Memory B cell (primary cell): ENCODE data around the gene PPTC7.
"Not testable (repeated sequence)": the region's sequence is repeated elsewhere in the genome, so short reads cannot be mapped to it uniquely, and the experiment has no call there.

Experiments
- ATAC-seq: fragments of 150-1000 bp; cut with Tn5 transposase; 2 replicates; pipeline ENCODE4 v1.10.0; 2021; ENCODE audit warnings: low read depth, mild to moderate bottlenecking, moderate library complexity
- DNase-seq, 2 donors: peaks; one replicate each; pipeline ENCODE4 v3.0.0; 2022; ENCODE audit warnings: low spot score in 2 of 2
- H3K27ac Mint-ChIP-seq: one replicate; pipeline ENCODE4 v1.8.0; 2022; ENCODE audit warnings: mild to moderate bottlenecking, moderate library complexity, mixed read lengths
- H3K27me3 Mint-ChIP-seq: one replicate; pipeline ENCODE4 v1.8.0; 2022; ENCODE audit warnings: mixed read lengths
- H3K36me3 Mint-ChIP-seq: one replicate; pipeline ENCODE4 v1.8.0; 2022; ENCODE audit warnings: mild to moderate bottlenecking, mixed read lengths
- H3K4me1 Mint-ChIP-seq: one replicate; pipeline ENCODE4 v1.8.0; 2022; ENCODE audit warnings: mixed read lengths
- H3K4me3 Mint-ChIP-seq: one replicate; pipeline ENCODE4 v1.8.0; 2022; ENCODE audit warnings: mild to moderate bottlenecking, moderate library complexity, mixed read lengths
- H3K9me3 Mint-ChIP-seq: one replicate; pipeline ENCODE4 v1.8.0; 2022; ENCODE audit warnings: mixed read lengths

Gene PPTC7

DNA sequence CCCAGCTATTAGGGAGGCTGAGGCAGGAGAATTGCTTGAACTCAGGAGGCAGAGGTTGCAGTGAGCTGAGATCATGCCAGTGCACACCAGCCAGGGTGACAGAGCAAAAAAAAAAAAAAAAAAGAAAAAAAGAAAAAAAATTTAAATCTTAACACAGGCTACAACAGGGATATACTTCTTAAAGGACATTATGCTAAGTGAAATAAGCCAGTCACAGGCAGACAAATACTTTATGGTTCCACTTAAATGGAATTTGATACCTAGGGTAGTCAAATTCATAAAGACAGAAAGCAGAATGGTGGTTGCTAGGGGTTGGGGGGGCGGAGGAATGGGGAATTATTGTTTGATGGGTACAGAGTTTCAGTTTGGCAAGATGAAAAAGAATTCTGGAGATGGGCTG lies 14.8 kb upstream of the PPTC7 start:
- no peaks in the 10 kb centered on the region for H3K27me3 Mint-ChIP-seq
- ATAC-seq (no peak), DNase-seq (no peak)
- peaks cover 15% of the 10 kb centered on the region for H3K4me1 Mint-ChIP-seq
- no peak overlapping the region for H3K27ac Mint-ChIP-seq
- H3K4me3 Mint-ChIP-seq, result no peak overlapping the region
- H3K9me3 Mint-ChIP-seq, result no peaks in the 10 kb centered on the region
- no peaks in the 10 kb centered on the region for H3K36me3 Mint-ChIP-seq

DNA sequence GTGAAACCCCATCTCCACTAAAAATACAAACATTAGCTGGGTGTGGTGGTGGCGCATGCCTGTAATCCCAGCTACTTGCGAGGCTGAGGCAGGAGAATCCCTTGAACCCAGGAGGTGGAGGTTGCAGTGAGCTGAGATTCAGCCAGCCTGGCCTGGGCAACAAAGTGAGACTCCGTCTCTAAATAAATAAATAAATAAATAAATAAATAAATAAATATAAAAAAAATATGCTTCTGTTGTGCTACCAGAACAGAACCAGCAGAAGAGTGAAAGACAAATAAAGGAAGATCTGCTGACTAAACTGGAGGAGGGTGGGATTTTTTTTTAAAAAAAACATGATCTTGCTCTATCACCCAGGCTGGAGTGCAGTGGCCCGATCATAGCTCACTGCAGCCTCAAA lies 9.8 kb upstream of the PPTC7 start:
- H3K36me3 Mint-ChIP-seq, H3K27ac Mint-ChIP-seq, H3K27me3 Mint-ChIP-seq, ATAC-seq, DNase-seq, H3K4me3 Mint-ChIP-seq, H3K9me3 Mint-ChIP-seq: not testable (repeated sequence)
- peaks cover 22% of the 10 kb centered on the region for H3K4me1 Mint-ChIP-seq

DNA sequence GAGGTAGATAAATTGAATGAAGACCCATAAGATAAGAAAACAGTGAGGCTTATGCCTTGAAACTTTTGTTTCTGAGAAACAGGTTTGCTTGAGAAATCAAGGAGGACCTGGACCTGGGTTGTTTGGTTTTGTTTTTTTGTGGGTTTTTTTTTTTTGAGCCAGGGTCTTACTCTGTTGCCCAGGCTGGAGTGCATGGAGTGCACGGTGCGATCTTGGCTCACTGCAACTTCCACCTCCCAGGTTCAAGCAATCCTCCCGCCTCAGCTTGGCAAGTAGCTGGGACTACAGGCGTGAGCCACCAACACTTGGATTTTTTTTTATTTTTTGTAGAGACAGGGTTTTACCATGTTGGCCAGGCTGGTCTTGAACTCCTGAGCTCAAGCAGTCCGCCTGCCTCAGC lies 9.0 kb upstream of the PPTC7 start:
- DNase-seq (no peak), ATAC-seq (no peak)
- no peaks in the 10 kb centered on the region for H3K36me3 Mint-ChIP-seq
- peaks cover 22% of the 10 kb centered on the region for H3K4me1 Mint-ChIP-seq
- H3K27ac Mint-ChIP-seq, result peak overlapping the region; percentile 99
- no peak overlapping the region for H3K4me3 Mint-ChIP-seq
- no peaks in the 10 kb centered on the region for H3K27me3 Mint-ChIP-seq
- no peaks in the 10 kb centered on the region for H3K9me3 Mint-ChIP-seq

DNA sequence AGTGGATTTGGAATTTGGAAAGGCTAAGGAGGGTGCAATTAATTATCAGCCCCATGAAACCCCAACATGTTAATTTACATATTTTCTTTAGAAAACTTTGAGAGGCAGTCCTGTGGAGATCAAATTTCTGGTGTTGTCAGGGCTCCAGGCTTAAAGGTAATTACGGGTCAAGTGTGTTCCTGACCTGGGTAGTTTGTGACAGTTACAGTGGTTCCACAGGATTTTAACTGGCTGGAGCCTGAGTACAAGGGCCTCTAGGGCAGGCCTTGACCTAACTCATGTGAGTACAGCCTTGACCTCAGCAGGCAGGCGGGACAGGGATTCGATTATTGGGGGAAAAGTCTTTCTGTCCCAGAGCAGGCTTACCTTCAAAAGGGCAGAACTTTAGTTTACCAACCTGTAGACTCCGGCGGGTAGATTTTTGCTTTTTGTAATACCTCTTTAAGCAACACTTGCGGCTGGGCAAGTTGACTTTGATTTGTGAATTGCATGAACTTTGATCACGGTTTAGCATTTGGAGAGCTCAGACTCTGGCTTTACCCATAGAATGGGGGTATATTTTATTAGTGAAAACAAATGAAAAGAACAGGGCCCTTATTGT lies 8.4 kb upstream of the PPTC7 start:
- peak; percentile 14 for ATAC-seq
- Mint-ChIP-seq H3K4me3 (no peak overlapping the region), H3K4me1 (peaks cover 23% of the 10 kb centered on the region), H3K27ac (peak overlapping the region; percentile 99), H3K27me3 (no peaks in the 10 kb centered on the region), H3K9me3 (no peaks in the 10 kb centered on the region), H3K36me3 (no peaks in the 10 kb centered on the region)
- no peak for DNase-seq

DNA sequence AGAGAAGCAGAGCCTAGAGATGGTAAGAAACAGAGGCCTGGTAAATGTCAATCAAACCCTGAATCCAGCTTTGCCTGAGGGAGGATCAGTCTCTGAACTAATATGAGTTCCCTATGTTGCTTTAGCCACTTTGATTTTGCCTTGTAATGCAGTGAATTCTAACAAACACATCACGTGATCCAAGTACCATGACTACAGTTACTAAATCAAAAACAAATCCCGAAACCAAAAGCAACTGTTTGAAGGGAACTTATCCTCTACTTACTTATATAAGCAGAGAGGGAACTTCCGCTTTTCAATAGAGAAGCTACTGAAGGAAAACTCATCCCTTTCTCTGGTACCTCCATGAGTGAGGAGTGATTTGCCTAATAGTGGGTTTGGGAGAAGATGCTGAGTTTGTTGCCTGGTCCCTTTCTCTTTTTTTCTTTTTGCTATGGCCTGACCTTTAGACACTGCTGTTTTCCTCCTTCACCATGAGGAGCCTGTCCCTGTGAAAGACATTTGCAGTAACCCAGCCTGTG lies 7.7 kb upstream of the PPTC7 start:
- peak; percentile 94 for ATAC-seq
- Mint-ChIP-seq H3K36me3 (no peaks in the 10 kb centered on the region), H3K27ac (peak overlapping the region; percentile 99), H3K27me3 (no peaks in the 10 kb centered on the region), H3K4me1 (peaks cover 24% of the 10 kb centered on the region), H3K9me3 (no peaks in the 10 kb centered on the region), H3K4me3 (peak overlapping the region; percentile 32)
- peak; percentile 46 to 66 for DNase-seq

DNA sequence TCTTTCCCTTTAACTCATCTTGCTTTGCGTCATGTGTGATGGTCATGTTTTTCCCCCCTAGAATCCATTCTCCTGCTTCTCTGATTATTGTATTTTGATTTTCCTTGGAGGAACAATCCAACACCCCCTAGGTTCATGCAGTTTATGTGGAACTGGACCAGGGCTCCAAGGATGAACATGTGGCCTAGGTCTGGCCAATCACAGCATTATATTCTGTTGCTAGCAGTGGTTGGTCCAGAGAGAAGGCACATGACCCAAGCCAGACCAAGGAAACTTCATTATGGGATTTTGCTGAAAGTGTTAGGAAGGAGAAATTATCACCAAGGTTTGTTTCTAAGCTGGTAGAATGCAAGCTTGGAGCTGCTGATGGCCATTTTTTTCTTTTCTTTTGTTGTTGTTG lies 6.9 kb upstream of the PPTC7 start:
- no peak for ATAC-seq
- Mint-ChIP-seq H3K4me1 (peaks cover 24% of the 10 kb centered on the region), H3K4me3 (peak overlapping the region; percentile 6)

DNA sequence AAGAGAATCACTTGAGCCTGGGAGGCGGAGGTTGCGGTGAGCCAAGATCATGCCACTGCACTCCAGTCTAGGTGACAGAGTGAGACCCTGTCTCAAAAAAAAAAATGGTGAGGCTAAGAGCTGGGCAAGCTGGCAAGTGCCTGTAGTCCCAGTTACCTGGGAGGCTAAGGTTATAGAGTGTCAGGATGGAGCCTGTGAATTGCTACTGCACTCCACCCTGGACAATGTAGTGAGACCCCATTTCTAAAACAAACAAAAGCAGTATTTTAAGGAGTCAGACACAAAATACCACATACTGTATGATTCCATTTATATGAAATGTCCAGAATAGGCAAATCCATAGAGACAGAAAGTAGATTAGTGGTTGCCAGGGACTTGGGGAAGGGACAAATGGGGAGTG lies 4.0 kb upstream of the PPTC7 start:
- H3K9me3 Mint-ChIP-seq, H3K4me3 Mint-ChIP-seq, DNase-seq, ATAC-seq, H3K27me3 Mint-ChIP-seq, H3K36me3 Mint-ChIP-seq: not testable (repeated sequence)
- Mint-ChIP-seq H3K27ac (peak overlapping the region; percentile 33), H3K4me1 (peaks cover 30% of the 10 kb centered on the region)

More for the DNA sequence above, 6.9 kb upstream of the PPTC7 start:
- H3K36me3 Mint-ChIP-seq, result no peaks in the 10 kb centered on the region
- DNase-seq, result no peak
- H3K9me3 Mint-ChIP-seq, result no peaks in the 10 kb centered on the region
- no peaks in the 10 kb centered on the region for H3K27me3 Mint-ChIP-seq
- peak overlapping the region; percentile 99 for H3K27ac Mint-ChIP-seq

DNA sequence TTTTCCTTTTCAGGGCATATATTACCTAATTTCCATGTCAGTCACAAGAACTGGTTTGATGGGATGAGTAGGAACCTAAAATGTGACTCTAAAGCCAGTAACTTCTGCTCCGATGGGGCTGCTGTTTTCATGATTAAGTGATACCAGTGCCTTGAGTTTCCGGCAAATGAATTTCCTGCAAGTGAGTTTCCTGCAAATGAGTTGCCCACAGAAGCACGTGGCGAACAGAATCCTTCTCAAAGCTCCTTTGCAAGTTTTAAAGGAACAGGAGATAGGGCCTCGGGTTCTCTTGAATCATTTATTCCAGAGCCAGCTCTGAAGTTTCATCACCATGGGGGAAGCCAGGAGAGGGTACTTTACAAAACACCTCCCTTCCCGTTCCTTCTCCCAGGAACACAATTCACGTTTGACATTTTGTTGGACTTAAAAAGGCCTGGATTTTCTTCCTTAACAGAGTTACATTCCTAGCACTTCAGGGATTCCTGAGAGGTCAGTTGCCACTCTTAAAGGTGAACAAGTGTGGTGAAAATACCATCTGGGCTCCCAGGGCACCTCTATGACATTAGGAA lies 2.2 kb upstream of the PPTC7 start:
- DNase-seq (no peak), ATAC-seq (no peak)
- no peaks in the 10 kb centered on the region for H3K9me3 Mint-ChIP-seq
- H3K27ac Mint-ChIP-seq, result no peak overlapping the region
- H3K4me1 Mint-ChIP-seq, result peaks cover 31% of the 10 kb centered on the region
- H3K4me3 Mint-ChIP-seq, result no peak overlapping the region
- H3K36me3 Mint-ChIP-seq, result no peaks in the 10 kb centered on the region
- H3K27me3 Mint-ChIP-seq, result no peaks in the 10 kb centered on the region

DNA sequence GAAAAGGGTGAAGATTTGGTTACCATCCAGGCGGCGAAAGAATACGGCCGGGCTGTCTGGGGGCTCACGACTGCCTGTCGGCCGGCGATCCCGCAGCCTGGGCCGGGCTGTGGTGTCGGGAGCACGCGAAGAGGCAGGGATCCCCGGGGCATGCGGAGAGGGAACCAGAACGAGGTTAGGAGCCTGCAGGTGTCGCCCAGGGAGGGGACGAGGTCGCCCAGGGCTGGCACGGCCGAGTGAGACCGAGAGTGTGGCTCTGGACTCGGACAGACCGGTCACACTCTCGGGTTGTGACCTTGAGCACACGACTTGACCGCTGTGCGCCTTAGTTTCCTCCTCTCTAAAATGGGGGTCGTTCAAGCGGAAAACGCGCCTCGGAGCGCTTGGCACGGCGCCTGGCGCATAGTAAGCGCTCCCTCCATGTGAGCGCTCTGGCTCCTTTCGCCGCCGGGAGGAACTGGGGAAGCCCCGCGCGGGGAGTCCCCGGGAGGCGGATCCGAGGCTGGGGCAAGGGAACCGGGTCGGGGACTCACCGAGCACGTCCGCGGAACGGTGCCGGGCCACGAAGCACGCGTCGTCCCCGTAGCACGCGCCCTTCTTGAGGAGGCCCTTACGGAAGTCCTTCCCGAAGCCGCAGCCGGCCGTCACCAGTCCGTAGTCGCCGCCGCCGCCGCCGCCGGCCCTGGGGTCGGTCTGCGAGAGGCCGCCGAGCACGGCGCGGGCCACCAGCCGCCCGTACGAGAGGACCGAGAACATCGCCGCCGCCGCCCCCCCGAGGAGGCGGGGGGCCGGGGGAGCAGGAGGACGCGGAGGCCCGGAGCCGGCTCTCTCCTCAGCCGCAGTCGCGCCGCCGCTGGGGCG lies 612 bp downstream of the PPTC7 start:
- H3K4me1 Mint-ChIP-seq, result peaks cover 43% of the 10 kb centered on the region
- peak overlapping the region; percentile 97 for H3K27ac Mint-ChIP-seq
- ATAC-seq (peak; percentile 67), DNase-seq (peak; percentile 79)
- H3K9me3 Mint-ChIP-seq, result no peaks in the 10 kb centered on the region
- H3K4me3 Mint-ChIP-seq, result peak overlapping the region; percentile 91
- H3K36me3 Mint-ChIP-seq, result no peaks in the 10 kb centered on the region
- H3K27me3 Mint-ChIP-seq, result no peaks in the 10 kb centered on the region

DNA sequence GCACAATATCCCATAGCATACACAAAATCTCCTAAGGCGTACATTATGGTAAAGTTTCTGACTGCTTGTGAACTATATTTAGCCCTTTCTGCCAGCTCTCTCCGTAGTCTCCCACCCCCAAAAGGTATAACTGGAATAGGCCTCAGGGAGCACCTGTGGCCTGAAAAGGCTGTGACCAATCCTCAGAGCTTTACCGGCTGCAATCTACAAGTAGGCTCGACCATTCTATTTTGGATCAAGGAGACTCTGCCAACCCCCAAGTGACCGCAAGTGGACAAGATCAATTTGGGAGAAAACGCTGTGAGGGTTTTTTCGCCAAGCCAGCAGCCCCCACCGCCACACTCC lies 1.2 kb downstream of the PPTC7 start:
- H3K27ac Mint-ChIP-seq, result peak overlapping the region; percentile 97
- no peaks in the 10 kb centered on the region for H3K36me3 Mint-ChIP-seq
- ATAC-seq (no peak), DNase-seq (no peak)
- H3K27me3 Mint-ChIP-seq, result no peaks in the 10 kb centered on the region
- H3K4me3 Mint-ChIP-seq, result peak overlapping the region; percentile 91
- peaks cover 43% of the 10 kb centered on the region for H3K4me1 Mint-ChIP-seq
- no peaks in the 10 kb centered on the region for H3K9me3 Mint-ChIP-seq

DNA sequence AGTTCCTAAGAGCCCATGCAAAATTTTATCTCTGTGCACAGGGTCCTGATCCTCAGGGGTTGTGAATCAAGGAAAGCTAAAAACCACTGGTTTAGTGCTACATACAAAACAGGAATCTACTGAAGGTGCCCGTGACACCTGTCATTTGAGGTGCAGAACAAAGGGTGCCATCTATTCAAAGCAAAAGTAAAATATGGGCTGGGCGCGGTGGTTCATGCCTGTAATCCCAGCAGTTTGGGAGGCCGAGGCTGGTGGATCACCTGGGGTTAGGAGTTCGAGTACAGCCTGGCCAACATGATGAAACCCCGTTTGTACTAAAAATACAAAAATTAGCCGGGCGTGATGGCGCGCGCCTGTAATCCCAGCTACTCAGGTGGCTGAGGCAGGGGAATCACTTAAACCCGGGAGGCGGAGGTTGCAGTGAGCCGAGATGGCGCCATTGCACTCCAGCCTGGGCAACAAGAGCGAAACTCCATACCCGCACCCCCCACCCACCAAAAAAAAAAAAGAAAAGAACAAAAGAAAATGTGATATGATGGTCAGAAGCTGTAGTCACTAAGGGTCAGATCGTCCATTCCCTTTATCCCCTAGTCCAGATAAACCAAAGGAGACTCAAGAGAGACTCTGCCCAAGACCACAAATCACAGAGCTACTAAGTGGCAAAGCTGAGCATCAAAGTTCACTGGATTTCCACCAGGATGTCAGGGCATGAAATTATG lies 3.4 kb downstream of the PPTC7 start:
- Mint-ChIP-seq H3K36me3 (no peaks in the 10 kb centered on the region), H3K9me3 (no peaks in the 10 kb centered on the region), H3K27me3 (no peaks in the 10 kb centered on the region), H3K4me1 (peaks cover 50% of the 10 kb centered on the region), H3K4me3 (peak overlapping the region; percentile 75), H3K27ac (peak overlapping the region; percentile 92)
- DNase-seq (no peak), ATAC-seq (no peak)

DNA sequence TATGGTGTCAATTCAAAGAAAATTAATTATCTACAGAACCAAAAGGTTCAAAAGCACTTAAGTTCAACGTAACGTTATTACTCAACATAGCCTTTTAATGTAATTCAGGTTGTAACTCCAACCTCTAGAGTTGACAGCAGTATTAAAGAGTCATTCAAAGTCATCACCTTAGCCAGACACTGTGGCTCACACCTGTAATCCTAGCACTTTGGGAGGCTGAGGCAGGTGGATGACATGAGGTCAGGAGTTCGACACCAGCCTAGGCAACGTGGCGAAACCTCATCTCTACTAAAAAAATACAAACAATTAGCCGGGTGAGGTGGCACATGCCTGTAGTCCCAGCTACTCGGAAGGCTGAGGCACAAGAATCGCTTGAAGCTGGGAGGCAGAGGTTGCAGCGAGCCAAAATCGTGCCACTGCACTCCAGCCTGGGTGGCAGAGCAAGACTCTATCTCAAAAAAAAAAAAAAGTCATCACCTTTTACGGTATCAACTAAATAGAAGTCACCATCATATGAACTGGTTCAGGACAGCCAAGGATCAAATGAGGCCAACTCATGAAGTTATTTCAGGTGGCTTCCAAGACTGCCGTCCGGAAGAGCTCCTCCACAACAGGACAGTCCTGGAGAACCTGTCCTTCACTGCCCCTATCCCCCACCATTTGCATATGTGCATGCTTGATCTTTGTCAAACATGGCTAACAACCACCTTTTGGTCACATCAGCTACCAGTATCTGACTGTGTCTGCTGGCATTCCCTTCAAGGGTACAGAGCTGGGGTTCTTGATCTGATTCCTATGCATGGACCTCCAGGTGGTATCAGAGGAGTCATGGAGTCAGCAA lies 4.2 kb downstream of the PPTC7 start:
- peak overlapping the region; percentile 75 for H3K4me3 Mint-ChIP-seq
- ATAC-seq (no peak), DNase-seq (no peak)

More for the DNA sequence above, 4.2 kb downstream of the PPTC7 start:
- Mint-ChIP-seq H3K36me3 (no peaks in the 10 kb centered on the region), H3K4me1 (peaks cover 50% of the 10 kb centered on the region), H3K27ac (peak overlapping the region; percentile 92), H3K27me3 (no peaks in the 10 kb centered on the region), H3K9me3 (no peaks in the 10 kb centered on the region)
